HT1080 (cell line): ENCODE measurements around the gene SLC7A4. TPM values are rescaled to one million over a fixed set of nuclear protein-coding genes. Genes with fewer than 3 reads are reported as not detected.
"Not testable (repeated sequence)": the region's sequence is repeated elsewhere in the genome, so short reads cannot be mapped to it uniquely, and the experiment has no call there.

Experiments
- DNase-seq: peaks from one replicate; pipeline ENCODE4 v3.0.0-alpha.2; 2015; ENCODE audit warnings: low read depth
- total RNA-seq: library from RNA; depleted of rRNA; stranded (reverse); fragments of >200 nt; shearing (Covaris generic); gene quantifications from 2 replicates; pipeline ENCODE4 v1.2.3, GENCODE V29; 2014

Gene SLC7A4
- total RNA-seq, 1 experiment from 2014 or later: not detected

DNA sequence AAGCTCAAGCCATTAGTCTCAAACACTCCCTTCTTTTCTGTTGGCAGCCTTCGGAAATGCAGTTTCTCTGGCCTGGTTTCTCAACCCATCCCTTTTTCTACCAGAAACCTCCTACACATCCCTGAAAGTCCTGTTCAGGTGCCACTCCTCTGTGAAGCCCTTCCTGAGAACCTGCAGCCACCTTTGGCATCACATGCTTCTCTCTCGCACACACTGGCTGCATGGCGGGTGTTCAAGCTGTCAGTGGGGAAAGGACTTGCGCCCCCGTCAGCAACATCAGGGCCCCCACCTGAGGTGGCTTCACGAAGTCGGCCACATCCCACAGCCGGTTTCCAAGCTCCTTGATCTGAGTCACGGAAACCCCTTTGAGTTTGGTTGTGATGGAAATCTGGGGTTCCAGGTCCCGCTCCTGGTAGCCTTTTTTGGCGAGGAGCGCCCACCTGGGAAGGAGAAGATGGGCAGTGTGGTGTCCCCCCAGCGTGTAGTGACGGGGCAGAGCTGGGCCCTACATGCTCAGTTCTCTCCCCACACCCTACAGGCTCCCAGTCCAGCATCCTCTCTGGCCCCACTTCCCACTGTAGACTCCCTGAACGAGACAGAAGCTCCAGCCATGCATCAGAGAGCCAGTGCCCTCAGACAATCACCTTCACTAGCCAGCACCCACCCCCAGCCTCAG is 11.6 kb upstream of the SLC7A4 start:
- DNase-seq: no peak

- DNase-seq: peak; percentile 20
These were observed 10.9 kb upstream of the SLC7A4 start for GRCh38 chr22:21042978-21043859.

GRCh38 chr22:21041937-21042336 is 9.6 kb upstream of the SLC7A4 start:
- peak; percentile 63 for DNase-seq

- not testable (repeated sequence) for DNase-seq
These were observed 6.8 kb upstream of the SLC7A4 start for GRCh38 chr22:21039158-21039557.

DNA sequence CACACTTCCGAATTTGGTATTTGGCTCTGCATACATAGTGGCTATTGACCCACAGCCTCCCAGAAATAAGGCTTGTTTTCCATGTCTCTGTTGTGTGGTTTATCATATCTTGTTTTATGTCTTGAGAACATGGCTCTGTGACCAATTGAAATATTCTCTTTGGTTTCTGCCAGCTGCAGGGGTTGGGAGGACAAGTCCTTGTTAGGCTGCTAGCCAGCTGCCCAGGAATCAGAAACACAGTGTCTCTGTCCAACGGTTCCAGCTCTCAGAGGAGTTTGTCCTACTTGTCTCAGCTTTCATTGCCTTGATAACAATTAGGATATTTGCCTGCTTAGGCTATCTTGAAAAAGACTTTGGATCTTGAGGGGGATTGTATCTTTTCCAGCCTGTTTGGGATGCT is 6.0 kb upstream of the SLC7A4 start:
- no peak for DNase-seq

DNA sequence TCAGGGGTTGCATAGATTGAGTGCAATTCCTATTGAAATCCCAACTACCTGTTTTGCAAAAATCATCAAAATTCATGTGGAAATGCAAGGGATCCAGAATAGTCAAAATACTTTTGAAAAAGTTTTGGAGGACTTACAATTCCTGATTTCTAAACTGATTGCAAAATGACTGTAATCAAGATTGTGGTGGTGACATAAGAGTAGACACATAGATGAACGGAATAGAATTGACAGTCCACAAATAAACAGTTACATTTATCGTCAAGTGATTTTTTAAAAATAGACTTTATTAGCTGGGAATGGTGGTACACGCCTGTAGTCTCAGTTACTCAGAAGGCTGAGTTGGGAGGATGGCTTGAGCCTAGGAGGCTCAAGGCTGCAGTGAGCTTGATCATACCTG is 2.6 kb upstream of the SLC7A4 start:
- no peak for DNase-seq

DNA sequence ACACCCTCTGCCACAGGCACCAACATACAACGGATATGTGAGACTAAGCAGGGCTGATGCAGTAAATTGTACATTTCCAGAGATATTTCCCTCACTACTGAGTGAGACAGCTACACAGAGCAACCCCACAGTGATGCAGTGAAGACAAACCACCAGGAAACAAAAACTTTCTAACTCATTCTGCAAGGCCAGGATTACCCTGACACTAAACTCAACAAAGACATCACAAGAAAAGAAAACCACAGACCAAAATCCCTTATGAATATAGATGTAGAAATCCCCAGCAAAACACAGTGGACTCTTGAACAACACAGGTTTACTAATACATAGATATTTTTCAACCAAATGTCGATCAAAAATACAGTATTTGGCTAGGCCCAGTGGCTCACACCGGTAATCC is 1.5 kb upstream of the SLC7A4 start:
- no peak for DNase-seq

DNA sequence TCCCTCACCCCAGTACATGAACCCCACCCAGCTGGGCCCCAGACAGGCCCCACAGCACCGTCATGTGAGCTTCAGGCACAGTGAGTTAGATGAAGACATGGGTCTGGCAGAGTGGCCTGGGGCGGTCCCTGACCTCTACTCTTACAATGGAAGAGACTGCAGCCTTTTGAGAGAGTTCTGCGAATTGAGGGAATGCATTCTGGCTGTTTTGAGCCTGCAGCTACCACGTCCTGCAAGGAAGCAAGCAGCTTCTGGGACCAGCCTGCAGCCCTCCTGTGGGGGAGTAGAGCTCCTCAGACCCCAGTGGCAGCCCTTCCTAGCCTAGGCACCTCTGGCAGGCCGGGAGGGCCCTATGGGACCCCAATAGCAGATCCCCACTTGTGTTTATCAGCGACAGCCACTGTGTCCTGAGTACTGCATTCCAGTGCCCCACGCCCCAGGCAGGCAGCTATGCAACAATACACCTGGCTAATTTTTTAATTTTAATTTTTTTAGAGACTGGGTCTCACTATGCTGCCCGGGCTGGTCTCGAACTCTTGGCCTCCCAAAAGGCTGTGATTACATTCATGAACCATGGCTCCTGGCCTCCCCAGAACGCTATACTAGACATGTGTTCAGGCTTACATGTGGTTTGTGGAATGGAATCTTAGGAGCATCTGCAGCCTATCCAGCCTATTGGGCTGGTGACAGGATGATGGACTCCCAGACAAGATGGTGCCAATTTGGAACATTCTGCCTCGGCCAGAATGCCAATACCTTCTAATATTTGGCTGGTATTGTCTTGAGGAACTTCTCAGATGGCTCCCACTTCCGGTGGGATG is 717 bp upstream of the SLC7A4 start:
- DNase-seq: no peak

DNA sequence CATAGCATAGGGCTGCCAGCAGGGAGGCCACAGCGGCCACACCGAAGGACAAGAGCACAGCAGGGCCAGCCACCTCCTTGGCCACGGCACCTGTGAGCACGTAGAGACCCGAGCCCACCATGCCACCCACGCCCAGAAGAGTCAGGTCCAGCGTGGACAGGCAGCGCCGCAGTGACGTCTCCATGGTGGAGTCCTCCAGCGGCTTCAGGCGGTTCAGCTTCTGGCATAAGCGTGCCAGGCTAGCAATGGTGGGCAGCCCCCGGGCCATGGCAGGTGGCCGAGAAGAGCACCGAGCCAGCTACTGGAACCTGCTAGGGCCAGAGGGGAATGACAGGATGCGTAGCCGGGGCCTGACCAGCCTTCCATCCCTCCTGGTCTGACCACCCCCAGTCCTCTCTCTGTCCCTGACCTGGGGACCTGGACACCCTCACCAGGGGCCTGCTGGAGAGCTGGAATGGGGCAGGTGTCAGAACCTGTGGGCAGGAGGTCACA is 770 bp downstream of the SLC7A4 start:
- DNase-seq: no peak

DNA sequence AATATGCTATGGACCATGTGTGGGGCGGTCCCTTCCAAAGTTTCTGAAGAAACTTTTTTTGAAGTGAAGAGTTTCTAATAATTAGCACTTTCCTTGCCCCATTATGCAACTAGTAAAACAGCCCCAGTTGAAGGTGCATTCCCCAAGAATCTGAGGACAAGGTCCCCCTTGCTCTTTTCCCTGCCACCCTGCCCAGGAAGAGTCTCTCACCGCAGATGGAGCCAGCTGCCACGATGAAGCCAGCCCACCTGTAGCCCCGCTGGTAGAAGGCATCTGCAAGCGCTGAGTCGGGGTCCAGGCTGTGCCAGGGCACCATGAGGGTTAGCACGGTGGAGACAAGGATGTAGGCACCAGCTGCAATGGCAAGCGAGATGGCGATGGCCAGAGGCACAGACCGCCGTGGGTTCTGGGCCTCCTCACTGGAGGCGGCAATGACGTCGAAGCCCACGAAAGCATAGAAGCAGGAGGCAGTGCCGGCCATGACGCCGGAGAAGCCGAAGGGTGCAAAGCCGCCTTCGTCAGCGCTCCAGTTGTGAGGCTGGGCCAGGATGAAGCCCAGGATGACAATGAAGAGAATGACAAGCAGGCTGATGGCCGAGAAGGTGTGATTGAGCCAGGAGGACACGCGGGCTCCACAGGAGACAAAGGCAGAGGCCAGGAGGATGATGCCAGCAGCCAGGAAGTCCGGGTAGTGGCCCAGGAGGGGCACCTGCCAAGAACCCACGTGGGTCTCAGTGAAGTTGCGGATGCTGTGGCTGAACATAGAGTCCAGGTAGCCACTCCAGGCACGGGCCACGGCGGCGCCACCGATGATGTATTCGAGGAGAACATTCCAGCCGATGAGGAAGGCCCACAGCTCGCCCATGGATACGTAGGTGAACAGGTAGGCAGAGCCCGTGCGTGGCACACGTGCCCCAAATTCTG is 1.5 kb downstream of the SLC7A4 start:
- DNase-seq: no peak

- DNase-seq: no peak
These were observed 2.3 kb downstream of the SLC7A4 start for GRCh38 chr22:21030032-21030431.

DNA sequence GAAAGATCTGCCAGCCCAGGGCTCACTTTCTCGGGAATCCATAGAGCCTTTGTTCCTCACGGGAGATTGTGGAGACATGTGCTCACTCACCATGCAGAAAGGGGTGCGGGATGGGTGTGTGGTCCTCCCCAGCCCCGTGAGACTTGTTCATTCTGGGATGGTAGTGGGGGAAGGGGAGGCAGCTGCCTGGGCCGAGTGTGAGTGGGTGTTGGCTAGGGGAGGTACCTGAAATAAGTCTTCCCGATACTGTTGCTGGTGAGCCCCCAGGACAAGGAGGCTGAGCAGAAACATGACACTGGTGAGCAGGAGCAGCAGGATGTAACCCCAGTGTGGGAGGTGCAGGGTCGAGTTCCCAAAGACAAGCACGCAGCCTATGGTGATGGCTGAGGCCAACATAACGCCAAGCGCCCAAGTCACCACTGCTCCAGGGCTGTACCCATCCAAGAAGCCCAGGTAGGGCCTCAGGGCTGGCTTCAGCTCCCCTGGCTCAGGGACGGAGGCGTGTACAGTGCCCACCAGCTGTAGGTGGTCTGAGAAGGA is 2.8 kb downstream of the SLC7A4 start:
- DNase-seq: no peak

DNA sequence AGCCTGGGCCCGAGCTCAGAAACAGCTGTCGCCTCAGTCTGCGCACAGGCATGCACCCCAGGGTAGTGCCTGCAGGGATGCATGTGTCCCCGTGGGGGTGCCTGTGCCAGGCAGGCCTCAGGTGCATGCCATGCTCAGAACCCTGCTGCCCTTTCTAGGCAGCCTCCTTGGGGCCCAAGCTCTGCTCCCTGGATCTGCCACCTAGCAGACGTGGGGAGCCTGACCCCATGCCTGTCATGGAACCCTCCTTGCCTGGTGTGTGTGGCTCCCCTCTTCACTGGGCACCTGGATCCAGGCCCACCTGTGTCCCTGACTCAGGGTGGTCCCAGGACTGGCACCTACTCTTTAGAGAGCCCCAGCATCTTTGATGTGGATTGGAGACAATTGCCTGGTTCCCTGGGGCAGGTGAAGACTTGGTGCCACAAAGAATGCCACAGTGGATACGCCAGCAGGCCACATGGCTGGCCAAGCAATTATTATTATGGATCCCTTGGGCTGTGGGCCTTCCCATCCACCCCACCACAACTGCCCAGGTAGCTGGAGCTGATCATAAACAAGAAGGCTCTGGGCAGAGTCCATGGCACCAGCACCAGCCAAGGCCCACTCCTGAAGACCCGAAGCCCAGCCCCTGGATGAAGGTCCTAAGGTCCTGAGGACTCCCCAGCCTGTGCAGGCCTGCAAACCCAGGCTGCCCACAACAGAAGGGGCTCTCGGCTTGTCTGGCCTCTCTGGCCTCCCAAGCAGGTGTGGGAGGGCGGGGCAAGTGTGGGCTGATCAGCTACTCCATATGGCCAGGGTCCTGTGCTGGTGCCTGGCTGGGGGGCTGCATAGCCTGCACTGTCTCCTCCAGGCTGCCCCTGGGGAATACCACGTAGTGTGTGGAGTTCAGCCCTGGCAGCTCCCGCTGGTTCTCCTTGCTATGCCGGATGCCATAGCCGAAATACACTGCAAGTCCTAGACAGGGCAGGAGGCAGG is 3.8 kb downstream of the SLC7A4 start:
- DNase-seq: no peak

GRCh38 chr22:21026783-21027692 is 5.3 kb downstream of the SLC7A4 start:
- DNase-seq: no peak

DNA sequence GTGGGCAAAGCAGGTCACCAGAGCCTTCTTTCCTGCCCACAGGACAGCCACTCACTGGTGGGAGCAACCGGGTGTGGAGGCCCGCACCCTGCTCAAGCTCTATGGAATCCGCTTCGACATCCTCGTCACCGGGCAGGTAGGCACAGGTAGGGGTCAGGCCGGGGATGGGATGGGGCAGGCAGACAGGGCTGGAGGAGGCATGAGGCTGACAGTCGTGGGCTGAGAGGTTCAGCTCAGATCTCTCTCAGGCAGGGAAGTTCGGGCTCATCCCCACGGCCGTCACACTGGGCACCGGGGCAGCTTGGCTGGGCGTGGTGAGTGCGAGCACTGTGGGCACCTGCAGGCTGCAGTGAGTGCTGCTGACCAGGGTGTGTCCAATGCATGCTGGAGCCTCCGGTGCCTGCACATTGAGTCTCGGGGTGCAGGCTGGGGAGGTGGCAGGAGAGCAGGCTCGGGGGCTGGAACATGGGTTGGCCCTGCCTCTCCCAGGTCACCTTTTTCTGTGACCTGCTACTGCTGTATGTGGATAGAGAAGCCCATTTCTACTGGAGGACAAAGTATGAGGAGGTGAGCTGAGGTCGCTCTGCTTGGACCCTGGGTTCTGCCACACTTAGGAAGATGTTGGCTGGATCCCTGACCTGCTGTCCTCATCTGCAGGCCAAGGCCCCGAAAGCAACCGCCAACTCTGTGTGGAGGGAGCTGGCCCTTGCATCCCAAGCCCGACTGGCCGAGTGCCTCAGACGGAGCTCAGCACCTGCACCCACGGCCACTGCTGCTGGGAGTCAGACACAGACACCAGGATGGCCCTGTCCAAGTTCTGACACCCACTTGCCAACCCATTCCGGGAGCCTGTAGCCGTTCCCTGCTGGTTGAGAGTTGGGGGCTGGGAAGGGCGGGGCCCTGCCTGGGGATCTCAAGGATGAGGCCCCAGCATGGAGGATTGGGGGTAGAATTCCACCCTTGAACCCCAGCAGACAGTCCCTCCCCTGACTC is 6.3 kb downstream of the SLC7A4 start:
- DNase-seq: no peak

GRCh38 chr22:21025266-21025665 is 7.1 kb downstream of the SLC7A4 start:
- DNase-seq: no peak
